HG02970 (cell line): ENCODE data around the gene CACNG4.

ENCODE experiments used
- ATAC-seq: cut with Tn5 transposase; IDR thresholded peaks from one replicate; pipeline ENCODE4 v1.9.1; 2021; ENCODE audit warnings: mild to moderate bottlenecking, moderate library complexity, moderate number of reproducible peaks; ENCODE audit not compliant: unreplicated experiment, low FRiP score

Gene CACNG4

DNA sequence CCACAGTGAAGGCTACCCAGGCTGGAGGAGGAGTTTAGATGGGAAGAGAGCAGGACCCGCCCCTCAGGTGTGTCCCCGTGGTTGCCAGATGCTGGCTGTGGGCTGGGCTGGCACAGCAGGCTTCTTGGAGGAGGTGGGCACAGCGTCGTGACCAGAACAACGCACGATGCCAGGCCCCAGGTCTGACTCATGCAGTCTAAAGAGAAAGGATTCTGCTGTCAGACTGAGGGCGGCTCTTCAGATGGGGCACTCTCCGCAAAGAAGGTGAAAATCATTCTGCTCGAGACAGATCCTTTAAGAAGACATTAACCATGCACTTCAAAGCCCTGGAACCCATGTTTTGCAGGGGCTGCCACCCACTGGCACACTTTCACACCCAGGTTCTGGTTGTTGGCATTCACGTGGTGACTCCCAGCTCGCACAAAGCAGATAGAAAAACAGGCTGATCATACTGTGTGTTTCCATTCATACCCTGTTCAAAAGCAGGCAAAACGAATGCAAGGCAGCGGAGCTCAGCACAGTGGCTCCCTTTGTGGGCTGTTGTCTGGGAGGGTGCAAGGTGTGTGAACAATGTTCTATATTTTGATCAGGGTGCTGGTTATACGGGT, 19.0 kb downstream of the CACNG4 start:
- ATAC-seq, result no peak

DNA sequence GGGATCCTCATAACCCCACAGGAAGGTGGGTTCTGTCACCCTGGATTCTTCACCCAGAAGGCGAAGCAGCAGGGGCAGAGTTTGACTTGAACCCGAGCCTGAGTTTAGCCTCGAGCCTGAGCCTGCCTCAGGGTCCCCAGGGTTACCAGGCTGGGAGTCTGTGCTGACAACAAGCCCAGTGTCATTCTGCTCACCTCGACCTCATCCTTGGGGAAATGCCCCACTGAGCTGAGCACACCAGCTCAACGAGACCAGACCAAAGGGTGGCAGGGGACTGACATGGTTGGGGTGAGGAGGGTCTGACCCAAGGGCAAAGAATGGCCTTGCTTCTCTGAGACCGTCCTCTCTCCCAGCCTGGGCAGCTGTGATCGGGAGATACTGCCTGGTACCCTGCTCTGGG, 20.2 kb downstream of the CACNG4 start:
- no peak for ATAC-seq

DNA sequence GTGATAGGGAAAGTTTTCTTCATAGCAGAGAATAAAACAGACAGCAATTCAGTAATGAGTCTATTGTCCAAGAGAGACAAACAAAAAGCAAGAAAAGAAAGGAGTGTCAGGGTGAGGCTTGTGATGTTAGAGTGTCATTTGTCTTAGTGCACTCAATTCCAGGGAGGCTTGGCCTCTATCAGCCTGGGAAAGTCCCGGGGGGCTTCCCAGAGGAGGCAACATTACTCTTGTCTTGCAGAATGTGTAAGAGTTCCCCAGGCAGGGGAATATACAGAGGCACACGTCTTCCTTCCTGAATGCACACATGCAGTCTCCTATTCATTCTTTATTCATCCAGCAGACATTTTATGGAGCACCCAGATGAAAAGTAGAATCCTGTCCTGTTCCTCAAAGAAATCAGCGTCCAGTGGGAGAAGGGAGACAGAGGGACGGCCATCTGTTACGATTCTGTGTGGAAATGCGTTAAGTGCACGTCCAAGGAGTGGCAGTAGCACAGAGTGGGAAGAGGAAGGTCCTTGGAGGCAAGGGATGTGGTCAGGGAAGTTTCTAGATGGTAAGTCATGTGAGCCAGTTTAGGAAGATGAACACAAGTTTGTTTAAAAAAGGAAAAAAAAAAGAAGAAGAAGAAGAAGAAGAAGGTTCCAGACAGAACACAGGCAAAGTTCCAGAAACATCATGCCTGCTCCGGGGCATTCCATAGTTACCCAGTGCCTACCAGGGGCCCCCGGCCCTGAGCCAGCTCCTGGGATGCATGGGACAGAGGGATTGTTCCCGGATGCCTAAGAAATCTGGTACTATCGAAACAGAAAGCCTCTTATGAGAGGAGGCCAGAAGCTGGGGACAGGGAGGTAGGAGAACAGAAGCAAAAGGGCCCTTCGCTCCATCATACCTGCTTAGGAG, 21.1 kb downstream of the CACNG4 start:
- no peak for ATAC-seq

DNA sequence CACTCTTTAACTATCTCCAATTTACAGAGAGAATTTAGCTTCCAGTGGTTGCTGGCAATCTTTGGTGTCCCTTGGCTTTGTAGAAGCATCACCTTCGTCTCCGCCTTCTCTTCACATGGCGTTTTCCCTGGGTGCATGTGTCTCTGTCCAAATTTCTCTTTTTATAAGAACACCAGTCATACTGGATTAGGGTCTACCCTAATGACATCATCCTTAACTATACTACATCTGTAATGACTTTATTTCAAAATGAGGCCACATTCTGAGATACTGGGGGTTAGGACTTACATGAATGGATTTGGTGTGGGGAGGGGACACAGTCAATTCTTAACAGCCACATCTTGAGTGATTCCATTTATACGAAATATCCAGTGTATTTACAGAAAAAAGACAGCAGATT, 22.2 kb downstream of the CACNG4 start:
- ATAC-seq, result no peak

DNA sequence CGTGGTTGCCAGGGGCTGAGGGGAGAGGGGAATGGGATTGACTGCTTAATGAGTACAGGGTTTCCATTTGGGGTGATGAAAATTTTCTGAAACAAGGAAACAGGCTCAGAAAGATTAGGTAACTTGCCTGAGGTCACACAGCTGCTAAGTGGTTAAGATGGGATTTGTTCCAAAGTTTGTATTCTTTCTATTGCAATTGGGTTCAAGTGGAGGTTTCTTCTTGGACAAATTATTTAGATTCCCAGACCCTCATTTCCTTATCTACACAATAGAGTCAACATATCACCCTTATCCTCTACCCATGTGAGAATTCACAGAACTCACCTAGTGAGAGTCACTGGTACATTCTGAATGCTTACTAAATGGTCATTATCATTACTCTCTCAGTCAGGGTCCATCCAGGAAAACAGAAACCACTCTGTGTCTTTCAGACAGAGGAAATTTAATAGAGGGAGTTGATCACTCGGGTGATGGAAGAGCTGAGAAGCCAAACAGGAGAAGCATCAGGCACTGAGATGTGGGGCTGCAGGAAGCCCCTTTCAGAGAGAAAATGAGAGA, 22.6 kb downstream of the CACNG4 start:
- no peak for ATAC-seq

DNA sequence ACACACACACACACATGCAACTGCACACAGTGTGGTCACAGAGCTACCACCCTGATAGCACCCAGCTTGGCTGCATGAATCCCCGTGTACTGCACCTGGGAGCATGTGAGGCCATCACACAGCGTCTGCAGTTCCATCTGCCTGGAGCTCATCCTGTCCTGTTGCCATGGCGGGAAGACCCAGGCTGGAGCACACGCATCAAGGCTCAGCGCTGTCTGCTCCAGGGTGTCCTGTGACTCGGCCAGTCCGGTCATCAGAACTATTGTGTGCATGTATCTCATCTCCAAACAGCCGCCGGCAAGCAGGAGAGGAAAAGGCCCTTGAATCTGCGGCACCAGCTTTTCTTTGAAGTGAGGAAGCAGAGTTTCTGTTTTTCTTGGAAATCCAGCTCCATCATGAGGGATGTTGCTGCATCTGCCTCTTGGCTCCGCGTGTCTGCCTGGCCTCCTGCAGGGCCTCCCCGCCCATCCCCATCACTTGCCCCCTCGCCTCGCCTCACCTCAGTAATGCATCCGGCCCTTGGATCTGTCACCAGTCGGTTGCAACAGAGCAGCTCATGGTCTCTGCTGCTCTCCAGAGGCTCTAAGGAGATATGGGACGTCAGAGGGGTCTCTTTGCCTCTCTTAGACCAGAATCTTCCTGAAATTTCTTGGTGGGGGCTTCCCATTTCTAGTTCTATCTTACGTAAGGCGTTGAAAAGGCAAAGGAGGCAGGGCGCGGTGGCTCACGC, 23.7 kb downstream of the CACNG4 start:
- ATAC-seq, result no peak

DNA sequence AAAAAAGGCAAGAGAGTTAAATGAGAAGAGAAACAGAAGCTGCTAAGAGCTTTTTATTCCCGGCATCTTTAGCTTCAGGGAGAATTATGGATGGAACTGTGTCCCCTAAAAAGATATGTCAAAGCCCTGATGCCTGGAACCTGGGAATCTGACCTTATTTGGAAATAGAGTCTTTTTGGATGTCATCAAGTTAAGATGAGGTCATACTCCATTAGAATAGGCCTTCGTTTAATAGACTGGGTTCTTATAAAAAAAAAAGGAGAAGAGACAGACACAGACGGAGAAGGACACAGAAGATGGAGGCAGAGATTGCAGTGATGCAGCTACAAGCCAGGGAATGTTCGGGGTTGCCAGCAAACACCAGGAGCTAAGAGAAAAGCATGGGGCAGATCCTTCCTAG, 24.6 kb downstream of the CACNG4 start:
- no peak for ATAC-seq

DNA sequence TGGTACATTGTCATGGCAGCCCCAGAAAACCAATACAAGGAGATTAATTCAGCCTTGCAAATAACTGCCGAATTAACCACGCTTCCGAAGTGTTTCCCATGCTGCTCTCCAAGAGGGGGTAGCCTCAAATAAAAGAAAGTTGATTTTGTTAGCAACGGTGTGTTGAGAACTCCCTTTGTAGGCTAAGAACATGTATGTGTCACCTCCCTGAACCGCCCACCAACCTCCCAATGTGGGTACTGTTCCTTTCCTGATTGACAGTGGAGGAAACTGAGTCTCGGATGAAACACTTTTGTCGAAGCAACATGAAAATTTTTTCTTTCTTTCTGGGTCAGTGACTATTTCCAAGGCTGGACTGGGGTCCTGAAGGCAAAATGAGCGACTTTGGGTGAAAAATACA, 25.1 kb downstream of the CACNG4 start:
- no peak for ATAC-seq

DNA sequence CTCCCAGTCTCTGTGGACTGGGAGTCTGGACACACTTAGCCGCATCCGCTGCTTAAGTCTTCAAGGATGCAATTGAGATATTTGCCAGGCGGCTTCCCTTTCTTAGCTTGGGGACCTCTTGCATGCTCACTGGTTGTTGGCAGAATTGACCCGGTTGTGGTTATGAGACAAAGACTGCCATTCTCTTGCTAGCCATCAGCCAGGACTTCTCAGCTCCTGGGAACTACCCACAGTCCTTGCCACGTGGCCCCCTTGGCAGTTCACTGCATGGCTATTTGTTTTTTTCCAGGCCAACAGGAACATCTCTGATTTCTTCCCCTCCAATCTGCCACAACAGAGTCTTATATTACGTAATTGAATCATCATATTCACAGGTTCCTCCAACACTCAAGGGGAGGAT, 25.5 kb downstream of the CACNG4 start:
- no peak for ATAC-seq

DNA sequence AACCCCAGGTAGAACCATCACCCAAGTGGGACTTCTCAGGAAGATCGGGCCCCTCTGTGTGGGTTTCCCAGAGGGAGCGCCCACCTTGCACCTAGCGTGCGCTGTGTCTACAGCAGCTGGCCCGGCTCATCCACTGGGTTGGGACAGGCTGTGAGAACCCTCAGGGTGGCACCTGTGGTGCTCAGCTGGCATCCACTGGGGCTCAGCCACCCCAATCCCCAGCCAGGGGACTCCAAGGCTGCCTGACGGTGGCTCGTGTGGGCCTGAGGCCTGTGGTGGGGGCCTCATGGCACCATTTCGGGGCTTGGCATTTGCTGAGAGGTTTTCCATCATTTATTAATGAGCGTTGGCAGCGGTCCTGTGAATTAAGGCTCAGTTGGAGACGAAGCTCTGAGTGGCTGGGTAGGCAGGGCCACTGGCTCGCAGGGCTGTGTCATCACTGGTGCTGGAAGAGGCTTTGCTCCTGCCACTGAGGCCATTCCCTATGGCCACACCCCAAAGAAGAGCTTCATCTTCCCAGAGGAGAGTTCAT, 28.5 kb downstream of the CACNG4 start:
- no peak for ATAC-seq

DNA sequence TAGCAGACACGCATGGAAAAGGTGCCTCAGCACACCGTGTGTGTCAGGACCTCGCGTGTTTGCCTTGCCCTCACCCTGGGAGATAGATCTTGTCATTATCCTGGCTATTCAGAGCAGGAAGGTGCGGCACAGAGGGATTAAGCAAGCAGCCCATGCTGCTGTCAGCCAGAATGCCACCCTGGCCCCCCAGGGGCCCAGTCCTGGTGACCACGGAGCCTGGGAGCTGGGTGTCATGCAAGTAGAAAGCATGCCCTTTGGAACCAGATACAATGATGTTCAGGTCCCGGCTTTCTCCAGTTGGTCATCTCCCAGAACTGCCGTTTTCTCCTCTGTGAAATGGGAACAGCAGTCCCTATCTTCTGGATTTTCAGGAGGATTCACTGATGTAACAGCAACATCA, 29.9 kb downstream of the CACNG4 start:
- ATAC-seq, result no peak

DNA sequence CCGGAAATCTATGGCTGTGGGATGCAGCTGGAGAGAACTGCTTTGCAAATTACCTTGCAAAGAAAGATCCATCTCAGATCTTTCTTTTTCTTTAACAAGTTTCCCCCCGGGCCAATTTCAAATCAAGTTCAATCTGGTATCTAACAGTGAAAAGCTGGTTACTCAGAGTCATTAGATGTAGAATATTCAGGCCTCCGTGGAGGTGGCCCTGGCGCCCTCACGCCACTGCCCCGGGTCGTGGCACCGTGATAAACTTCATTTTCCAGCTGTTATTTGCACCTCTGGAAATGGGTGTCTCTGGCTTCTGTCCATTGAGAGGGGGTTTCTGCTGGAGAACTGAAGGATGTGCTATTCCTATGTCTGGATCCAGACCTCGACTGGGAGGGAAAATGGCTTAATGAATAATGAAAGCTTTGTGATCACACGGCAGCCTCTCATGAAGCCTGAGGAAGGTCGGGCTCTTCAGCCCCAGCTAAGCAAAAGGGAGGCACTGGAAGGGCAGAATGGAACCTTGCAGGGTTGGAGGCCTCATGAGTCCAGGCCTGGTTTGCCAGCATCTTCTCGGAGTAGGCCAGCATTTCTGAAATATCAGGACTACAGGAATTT, 30.5 kb downstream of the CACNG4 start:
- ATAC-seq, result no peak

DNA sequence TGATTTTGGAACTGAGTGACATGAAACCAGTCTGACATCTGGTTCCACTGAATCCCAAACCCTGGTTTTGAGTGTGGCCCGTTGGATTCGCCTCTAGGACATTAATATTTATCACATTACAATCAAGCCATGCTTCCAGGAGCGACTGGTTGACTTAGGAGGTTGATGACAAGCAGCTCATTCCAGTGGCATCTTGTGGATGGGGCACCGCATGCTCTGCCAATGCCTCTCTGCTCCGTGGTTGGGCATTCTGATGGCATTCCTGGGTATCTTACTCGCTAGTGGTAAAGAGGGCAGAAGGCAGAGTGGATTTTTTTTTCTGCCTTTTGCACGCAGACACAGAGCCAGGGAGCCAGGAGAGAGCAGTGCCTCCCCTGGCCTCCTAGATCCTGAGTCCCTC, 31.4 kb downstream of the CACNG4 start:
- no peak for ATAC-seq

DNA sequence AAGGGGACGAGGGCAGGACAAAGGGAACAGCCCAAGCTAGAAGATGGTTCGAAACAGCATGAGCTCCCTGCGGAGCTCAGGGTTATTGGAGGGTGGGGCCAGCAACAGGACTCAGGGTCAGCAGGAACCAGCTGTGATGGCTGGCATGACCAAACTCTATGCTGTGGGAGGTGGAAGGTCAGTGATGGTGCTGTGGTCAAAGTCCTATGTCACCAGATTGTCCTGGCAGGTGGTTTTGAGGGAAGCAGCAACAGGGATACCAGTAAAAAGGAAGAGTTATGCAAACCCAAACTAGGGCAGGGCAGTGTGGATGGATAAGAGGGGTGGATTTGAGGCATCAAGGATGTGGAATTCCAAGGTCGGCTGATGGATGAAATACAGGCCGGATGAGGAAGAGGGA, 32.4 kb downstream of the CACNG4 start:
- ATAC-seq, result no peak

DNA sequence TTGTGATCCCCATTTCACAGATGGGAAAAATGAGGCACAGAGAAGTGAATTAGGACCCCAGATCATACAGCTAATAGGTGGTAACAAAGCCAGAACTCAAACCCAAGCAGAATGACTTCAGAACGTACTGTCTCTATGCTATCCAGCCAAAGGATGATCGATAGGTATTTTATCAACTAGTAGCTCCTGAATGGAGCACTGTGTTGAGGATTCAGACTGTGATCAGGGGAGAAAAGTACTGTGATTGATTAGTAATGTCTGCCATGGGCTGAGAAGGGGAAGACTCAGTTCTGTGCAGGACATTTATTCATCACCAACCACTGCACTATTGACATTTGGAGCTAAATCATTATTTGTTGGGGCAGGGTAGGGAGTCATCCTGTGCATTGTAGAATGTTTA, 38.7 kb downstream of the CACNG4 start:
- ATAC-seq, result no peak

DNA sequence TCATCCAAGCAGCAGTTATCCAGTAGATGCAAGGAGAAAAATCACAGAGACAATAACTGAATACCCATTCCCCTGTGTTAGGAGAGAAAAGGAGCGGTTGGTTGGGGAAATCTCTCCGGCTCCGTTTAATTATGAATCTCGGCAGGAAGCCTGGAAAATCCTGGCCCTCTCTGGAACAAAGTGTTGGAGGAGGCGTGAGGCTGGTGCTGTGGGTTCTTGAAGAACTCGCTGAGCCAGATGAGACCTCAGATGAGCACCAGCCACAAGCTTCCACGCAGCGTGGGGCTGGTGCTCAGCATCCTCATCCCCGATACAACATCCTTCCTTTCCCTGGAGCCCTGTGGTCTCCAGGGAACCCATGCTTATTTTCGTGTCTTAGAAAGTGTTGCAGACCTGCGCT, 39.7 kb downstream of the CACNG4 start:
- no peak for ATAC-seq

DNA sequence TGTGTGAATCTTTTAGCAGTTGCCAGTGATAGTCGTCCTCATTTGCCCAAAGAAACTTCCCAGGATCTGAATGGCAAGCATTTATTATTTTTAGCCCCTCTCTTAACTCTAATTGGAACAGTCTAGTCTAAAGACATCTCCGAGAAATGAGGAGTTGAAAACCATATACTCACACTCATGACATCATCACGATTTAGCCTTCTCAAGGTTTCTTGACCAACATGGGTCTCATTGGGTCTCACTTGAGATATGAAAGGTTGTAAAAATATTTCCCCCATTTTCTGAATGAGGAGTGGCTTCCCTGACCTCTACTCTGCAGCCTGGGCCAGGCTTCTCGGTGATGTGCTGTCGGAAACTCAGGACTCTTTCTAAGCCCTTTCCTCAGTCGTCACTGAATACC, 42.8 kb downstream of the CACNG4 start:
- no peak for ATAC-seq

DNA sequence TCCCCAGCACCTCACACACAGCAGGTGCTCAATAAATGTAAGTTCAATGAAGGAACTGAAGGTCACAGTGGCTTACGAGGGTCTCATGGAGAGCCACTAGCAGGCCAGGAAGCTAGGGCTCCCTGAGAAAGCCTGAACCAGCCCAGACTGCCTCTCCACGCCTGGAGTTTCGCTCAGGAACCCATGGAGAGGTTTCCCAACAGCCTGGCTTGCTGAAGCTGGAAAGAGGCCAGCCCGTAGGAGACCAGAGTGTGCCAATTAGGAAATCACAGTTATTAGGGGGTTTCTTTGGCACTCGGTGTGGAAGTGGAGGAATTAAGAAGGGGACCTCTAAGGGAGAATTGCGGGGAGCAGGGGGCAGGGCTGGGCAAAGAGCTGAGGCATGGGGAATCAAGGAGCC, 43.6 kb downstream of the CACNG4 start:
- ATAC-seq, result no peak

DNA sequence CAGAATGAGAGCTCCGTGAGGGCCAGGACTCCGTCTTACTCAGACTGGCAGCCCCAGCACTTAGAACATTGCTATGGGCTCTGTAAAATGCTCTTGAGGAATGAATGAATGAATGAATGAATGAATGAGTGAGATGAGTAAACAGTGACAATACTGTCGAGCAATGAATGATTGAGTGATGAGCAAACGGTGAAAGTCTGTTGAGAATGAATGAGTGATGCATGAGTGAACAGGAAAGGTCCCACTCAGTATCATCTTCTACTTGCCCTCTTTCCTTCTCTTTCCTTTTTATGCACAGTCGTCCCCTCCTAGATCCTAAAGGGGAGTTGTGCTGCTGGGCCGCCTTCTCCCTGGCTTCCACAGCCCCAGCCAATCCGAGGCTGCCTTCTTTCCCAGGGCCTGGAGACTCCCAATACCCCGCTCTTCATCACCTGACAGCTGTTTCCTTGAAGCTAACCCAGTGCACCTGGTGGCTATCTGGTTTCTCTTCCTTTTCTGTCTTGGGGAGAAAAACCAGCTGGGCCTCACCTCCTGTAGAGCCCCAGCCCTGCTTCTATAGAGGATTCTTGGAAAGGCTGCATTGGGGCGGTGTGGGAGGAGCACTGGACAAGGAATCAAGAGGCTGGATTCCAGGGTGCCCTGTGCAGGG, 47.1 kb downstream of the CACNG4 start:
- no peak for ATAC-seq

DNA sequence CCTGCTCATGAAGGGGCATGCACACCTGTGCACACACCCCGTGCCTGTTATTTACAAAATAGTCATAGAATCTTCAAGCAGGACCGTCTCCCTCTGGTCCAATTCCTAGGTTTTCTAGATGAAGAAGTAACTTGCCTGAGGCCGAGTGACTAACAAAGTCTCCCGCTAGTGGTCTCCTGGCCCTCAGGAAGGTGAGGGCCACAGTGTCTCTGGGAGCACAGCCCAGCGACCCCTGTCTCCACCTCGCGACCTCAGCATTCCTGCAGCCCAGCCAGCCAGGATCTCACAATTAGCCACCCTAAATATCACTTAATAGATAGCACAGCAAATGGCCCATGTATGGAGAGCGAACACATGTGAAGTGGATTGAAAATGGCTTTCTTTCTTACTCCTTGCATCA, 49.4 kb downstream of the CACNG4 start:
- no peak for ATAC-seq
